SK-N-SH (cell line): ENCODE results near the gene CSPG4. TPM values are rescaled to one million over a fixed set of nuclear protein-coding genes. Genes with fewer than 3 reads are reported as not detected.
A peak's percentile ranks its signal among the peaks of the same experiment; 100 is the strongest.

Source experiments
- CTCF ChIA-PET: fragments of 300-600, 350-600 bp; formaldehyde crosslinking; extraction: SDS; loops from one replicate; lab custom pipeline; 2021; lab: Yijun Ruan, JAX
- POLR2A ChIA-PET: fragments of 350-600 bp; sonication (Branson Sonifier 250); formaldehyde crosslinking; extraction: SDS; loops from one replicate; lab custom pipeline; 2020; ENCODE audit warnings: antibody characterized with exemption, inconsistent platforms; lab: Yijun Ruan, JAX
- DNase-seq: peaks from one replicate; pipeline ENCODE4 v3.0.0; 2012
- H2AFZ ChIP-seq: fragments of 200-600 bp; sonication (generic); 2 replicates; pipeline ENCODE4 v1.8.1; 2016; ENCODE audit warnings: antibody characterized with exemption, mild to moderate bottlenecking, low read depth
- H3F3A ChIP-seq: fragments of 200-600 bp; sonication (generic); replicated peaks from 2 replicates; pipeline ENCODE3; 2016; ENCODE audit warnings: antibody characterized with exemption, mild to moderate bottlenecking; ENCODE audit not compliant: insufficient read depth
- H3K27ac ChIP-seq, 2 experiments: fragments of 200-500 bp in 1 of 2; fragments of 200-600 bp in 1 of 2; sonication (Bioruptor generic) in 1 of 2; sonication (generic), shearing (Covaris generic) in 1 of 2; 2 replicates each; pipeline versions ENCODE4 v1.5.1 to v1.6.1; 2014 to 2016; ENCODE audit warnings: low read depth in 2 of 2, inconsistent platforms in 1 of 2, low read length in 1 of 2, mild to moderate bottlenecking in 1 of 2, mixed read lengths in 1 of 2
- H3K27me3 ChIP-seq: fragments of 200-600 bp; sonication (generic), shearing (Covaris generic); 2 replicates; pipeline ENCODE4 v1.6.1; 2016; ENCODE audit warnings: mixed run types; ENCODE audit not compliant: insufficient read depth
- H3K36me3 ChIP-seq, 2 experiments: fragments of 200-500 bp in 1 of 2; fragments of 200-600 bp in 1 of 2; sonication (Bioruptor generic) in 1 of 2; sonication (generic) in 1 of 2; replicated peaks in 1 of 2; 2 replicates each; pipeline versions ENCODE3 to v1.5.1; 2014 to 2016; ENCODE audit warnings: low read length in 1 of 2, mild to moderate bottlenecking in 1 of 2; ENCODE audit not compliant: insufficient read depth in 2 of 2, control insufficient read depth in 1 of 2
- H3K4me1 ChIP-seq, 2 experiments: fragments of 200-500 bp in 1 of 2; fragments of 200-600 bp in 1 of 2; sonication (Bioruptor generic) in 1 of 2; sonication (generic), shearing (Covaris generic) in 1 of 2; 2 replicates each; pipeline versions ENCODE4 v1.5.1 to v1.6.1; 2014 to 2016; ENCODE audit warnings: low read depth in 1 of 2, low read length in 1 of 2, mixed run types in 1 of 2; ENCODE audit not compliant: insufficient read depth in 2 of 2, control insufficient read depth in 1 of 2
- H3K4me2 ChIP-seq: fragments of 200-600 bp; sonication (generic), shearing (Covaris generic); 2 replicates; pipeline ENCODE4 v1.6.1; 2017; ENCODE audit warnings: mixed run types
- H3K4me3 ChIP-seq, 2 experiments: fragments of 200-500 bp in 1 of 2; fragments of 200-600 bp in 1 of 2; sonication (Bioruptor generic) in 1 of 2; sonication (generic), shearing (Covaris generic) in 1 of 2; 2 replicates each; pipeline versions ENCODE4 v1.5.1 to v1.8.1; 2014 to 2016; ENCODE audit warnings: low read depth in 2 of 2, inconsistent platforms in 1 of 2, low read length in 1 of 2, mild to moderate bottlenecking in 1 of 2, mixed read lengths in 1 of 2, moderate library complexity in 1 of 2
- H3K79me2 ChIP-seq: fragments of 200-600 bp; sonication (generic); 2 replicates; pipeline ENCODE4 v1.8.1; 2017; ENCODE audit warnings: mild to moderate bottlenecking; ENCODE audit not compliant: insufficient read depth
- H3K9ac ChIP-seq: fragments of 200-600 bp; sonication (generic); 2 replicates; pipeline ENCODE4 v1.6.1; 2017; ENCODE audit warnings: mixed run types
- H3K9me2 ChIP-seq: fragments of 200-600 bp; sonication (generic); 2 replicates; pipeline ENCODE4 v1.6.1; 2017; ENCODE audit warnings: mixed run types
- H3K9me3 ChIP-seq: fragments of 200-600 bp; sonication (generic); 2 replicates; pipeline ENCODE4 v1.6.1; 2017; ENCODE audit warnings: mixed run types, mild to moderate bottlenecking, moderate library complexity
- H4K20me1 ChIP-seq: fragments of 200-600 bp; sonication (generic); 2 replicates; pipeline ENCODE4 v1.6.1; 2017; ENCODE audit warnings: mild to moderate bottlenecking, mixed run types; ENCODE audit not compliant: insufficient read depth
- ELF1 ChIP-seq: IDR thresholded peaks from 2 replicates; pipeline ENCODE4 v1.4.0; 2012
- FOSL2 ChIP-seq: IDR thresholded peaks from 2 replicates; pipeline ENCODE4 v1.4.0; 2012; ENCODE audit warnings: low read depth, mild to moderate bottlenecking, moderate library complexity, borderline replicate concordance
- GATA2 ChIP-seq: sonication (generic); formaldehyde crosslinking; IDR thresholded peaks from 2 replicates; pipeline ENCODE4 v1.5.0; 2020; ENCODE audit warnings: mild to moderate bottlenecking, missing genetic modification reagents
- JUND ChIP-seq: IDR thresholded peaks from 2 replicates; pipeline ENCODE4 v1.4.0; 2012
- MXI1 ChIP-seq: IDR thresholded peaks from 2 replicates; pipeline ENCODE4 v1.6.1; 2012; ENCODE audit warnings: mild to moderate bottlenecking, low read depth, low read length, improper control_type of control experiment
- NFIC ChIP-seq: IDR thresholded peaks from 2 replicates; pipeline ENCODE4 v1.4.0; 2012; ENCODE audit warnings: borderline replicate concordance
- NRF1 ChIP-seq: IDR thresholded peaks from 2 replicates; pipeline ENCODE4 v1.6.1; 2012; ENCODE audit warnings: low read depth, mild to moderate bottlenecking, low read length
- PBX3 ChIP-seq: IDR thresholded peaks from 2 replicates; pipeline ENCODE4; 2012
- RCOR1 ChIP-seq: fragments of 150-350 bp; IDR thresholded peaks from 2 replicates; pipeline ENCODE4 v1.6.1; 2017; ENCODE audit warnings: antibody characterized with exemption, low read length
- RFX5 ChIP-seq: IDR thresholded peaks from 2 replicates; pipeline ENCODE4 v1.6.1; 2012; ENCODE audit warnings: mild to moderate bottlenecking, improper control_type of control experiment, low read length
- RXRA ChIP-seq: IDR thresholded peaks from 2 replicates; pipeline ENCODE4 v1.4.0; 2012; ENCODE audit warnings: low read depth, mild to moderate bottlenecking, borderline replicate concordance
- SIN3A ChIP-seq: IDR thresholded peaks from 2 replicates; pipeline ENCODE4 v1.6.1; 2012; ENCODE audit warnings: low read depth, mild to moderate bottlenecking, low read length, moderate library complexity, borderline replicate concordance
- SMC3 ChIP-seq: IDR thresholded peaks from 2 replicates; pipeline ENCODE4 v1.6.1; 2012; ENCODE audit warnings: low read depth, low read length, improper control_type of control experiment
- TAF1 ChIP-seq: IDR thresholded peaks from 2 replicates; pipeline ENCODE4 v1.6.1; 2012; ENCODE audit warnings: low read depth, mild to moderate bottlenecking, low read length, moderate library complexity, borderline replicate concordance
- TCF12 ChIP-seq: IDR thresholded peaks from 2 replicates; pipeline ENCODE4 v1.4.0; 2012
- USF1 ChIP-seq: IDR thresholded peaks from 2 replicates; pipeline ENCODE4 v1.4.0; 2012; ENCODE audit warnings: low read depth, borderline replicate concordance
- USF2 ChIP-seq: fragments of 150-350 bp; IDR thresholded peaks from 2 replicates; pipeline ENCODE4 v1.6.1; 2017; ENCODE audit warnings: antibody characterized with exemption, low read length, low read depth, borderline replicate concordance
- YY1 ChIP-seq: IDR thresholded peaks from 2 replicates; pipeline ENCODE4 v1.4.0; 2012; ENCODE audit warnings: low read depth, mild to moderate bottlenecking
- WGBS: methylation state at CpG from one replicate; pipeline ENCODE4 v1.1.6; 2017; ENCODE audit warnings: low lambda C conversion rate; 5-methylcytosine and 5-hydroxymethylcytosine counted together
- polyA plus RNA-seq, 3 experiments: library from polyadenylated mRNA; depleted of rRNA; stranded (reverse); fragments of >200 nt; gene quantifications; 2 replicates each; pipeline ENCODE4 v1.2.3, GENCODE V29; 2012
- TF ChIP-seq, protein P1 (sequence below): IDR thresholded peaks from 2 replicates; pipeline ENCODE4 v1.4.0; 2012; ENCODE audit warnings: low read depth

The CSPG4 gene
- polyA plus RNA-seq, 1 of the 3 experiments (the other 2 are of a cell fraction), result 0.35 TPM

GRCh38 chr15:75739791-75740190, 27.1 kb upstream of the CSPG4 start:
- Histone ChIP-seq H3K4me3 (no peak overlapping the region), H4K20me1 (no peaks in the 10 kb centered on the region), H3K36me3 (no peaks in the 10 kb centered on the region), H3K4me1 (peaks cover 0 to 12% of the 10 kb centered on the region in 2 experiments; a peak in 1 of 4 replicates), H3F3A (no peaks in the 10 kb centered on the region), H3K4me2 (no peak overlapping the region), H3K9me2 (no peaks in the 10 kb centered on the region), H3K79me2 (no peaks in the 10 kb centered on the region), H3K27me3 (no peaks in the 10 kb centered on the region; the same call in 1 of the 2 replicates), H3K27ac (no peak overlapping the region), H3K9ac (no peak overlapping the region), H2AFZ (no peak overlapping the region), H3K9me3 (no peaks in the 10 kb centered on the region)
- 97% methylated on average over 5 of the region's 5 CpGs for WGBS
- CTCF ChIA-PET, result interaction anchor here (1.6 to 2.3 kb wide), 2 partner anchors 46 to 55 kb away, joined by 6 to 8 read pairs; no protein-coding TSS in a partner anchor
- POLR2A ChIA-PET, result no interaction called here
- DNase-seq, result no peak
- no peak for TF ChIP-seq SIN3A
- TF ChIP-seq ELF1, result no peak
- no peak for TF ChIP-seq RFX5
- TF ChIP-seq RCOR1, result no peak
- TF ChIP-seq TCF12, result no peak
- no peak for TF ChIP-seq YY1
- no peak for TF ChIP-seq FOSL2
- TF ChIP-seq JUND, result no peak
- TF ChIP-seq USF2, result no peak
- TF ChIP-seq NFIC, result no peak
- no peak for TF ChIP-seq RXRA
- no peak for TF ChIP-seq USF1
- TF ChIP-seq SMC3, result no peak

- H3K4me2 ChIP-seq, result peak overlapping the region; percentile 100
- DNase-seq, result peak; percentile 98
- H3K27me3 ChIP-seq, result no peaks in the 10 kb centered on the region; the same call in 1 of the 2 replicates
- H3K9me3 ChIP-seq, result no peaks in the 10 kb centered on the region
- H3K9me2 ChIP-seq, result no peaks in the 10 kb centered on the region
- H3K4me1 ChIP-seq, result peaks cover 0 to 12% of the 10 kb centered on the region in 2 experiments; a peak in 1 of 4 replicates
- POLR2A ChIA-PET, result interaction anchor here (0.6 to 1.0 kb wide), 3 partner anchors 15 to 576 kb away, joined by 3 to 5 read pairs (median 3); a partner anchor contains a TSS
- peak overlapping the region; percentile 86 to 94 for H3K4me3 ChIP-seq
- peak overlapping the region; percentile 9; the same call in 1 of the 2 replicates for H3K9ac ChIP-seq
- no peaks in the 10 kb centered on the region for H3K36me3 ChIP-seq
- no peak for TF ChIP-seq GATA2
- 0 out of 2 replicates have a peak, but pooled peaks have one; percentile 32 for TF ChIP-seq USF2
- no peak for TF ChIP-seq ELF1
- 0 out of 2 replicates have a peak, but pooled peaks have one; percentile 7 for TF ChIP-seq TAF1
- TF ChIP-seq MXI1, result peak; percentile 75; the same call in 1 of the 2 replicates
- TF ChIP-seq PBX3, result no peak
- no peak for TF ChIP-seq SIN3A
- no peak for TF ChIP-seq FOSL2
- 0 out of 2 replicates have a peak, but pooled peaks have one; percentile 7 for TF ChIP-seq NRF1
- peak; percentile 74; the same call in 1 of the 2 replicates for TF ChIP-seq USF1
- TF ChIP-seq, protein P1, sequence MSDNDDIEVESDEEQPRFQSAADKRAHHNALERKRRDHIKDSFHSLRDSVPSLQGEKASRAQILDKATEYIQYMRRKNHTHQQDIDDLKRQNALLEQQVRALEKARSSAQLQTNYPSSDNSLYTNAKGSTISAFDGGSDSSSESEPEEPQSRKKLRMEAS, result peak; percentile 95
- no peak overlapping the region; a peak in 1 of 4 replicates for H3K27ac ChIP-seq
- CTCF ChIA-PET, result interaction anchor here (0.9 to 2.3 kb wide), 7 partner anchors 12 to 70 kb away, joined by 3 to 8 read pairs (median 4); no protein-coding TSS in a partner anchor
- H3K79me2 ChIP-seq, result no peaks in the 10 kb centered on the region
- no peaks in the 10 kb centered on the region for H3F3A ChIP-seq
- no peaks in the 10 kb centered on the region for H4K20me1 ChIP-seq
- 31% methylated on average over 21 of the region's 54 CpGs for WGBS
- peak overlapping the region; percentile 93 for H2AFZ ChIP-seq
Measured at GRCh38 chr15:75738647-75739325, 26.1 kb upstream of the CSPG4 start.
